GM21529 (cell line): ENCODE data around the gene PREX1.

ENCODE experiments used
- ATAC-seq: cut with Tn5 transposase; IDR thresholded peaks from one replicate; pipeline ENCODE4 v1.9.1; 2021; ENCODE audit not compliant: unreplicated experiment

The PREX1 gene

DNA sequence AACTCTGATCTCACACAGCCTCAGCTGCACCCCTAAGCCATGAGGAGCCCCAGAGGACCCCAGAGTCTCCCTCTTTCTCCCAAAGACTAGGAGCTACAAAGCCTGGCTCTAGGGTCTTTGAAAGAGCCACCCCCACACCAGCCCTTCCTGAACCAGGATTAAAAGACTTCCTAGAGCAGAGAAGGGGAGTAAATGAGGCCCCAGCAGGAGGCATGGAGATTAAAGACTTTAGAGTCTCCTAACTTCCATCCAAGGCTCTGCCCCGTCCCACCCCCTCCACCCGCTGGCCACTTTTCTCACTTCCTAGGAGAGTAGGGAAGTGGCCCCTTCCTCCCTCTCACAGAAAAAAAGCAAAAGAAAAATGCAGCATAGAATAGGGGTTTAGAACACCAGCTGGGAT is 1.7 kb downstream of the PREX1 start:
- no peak for ATAC-seq

DNA sequence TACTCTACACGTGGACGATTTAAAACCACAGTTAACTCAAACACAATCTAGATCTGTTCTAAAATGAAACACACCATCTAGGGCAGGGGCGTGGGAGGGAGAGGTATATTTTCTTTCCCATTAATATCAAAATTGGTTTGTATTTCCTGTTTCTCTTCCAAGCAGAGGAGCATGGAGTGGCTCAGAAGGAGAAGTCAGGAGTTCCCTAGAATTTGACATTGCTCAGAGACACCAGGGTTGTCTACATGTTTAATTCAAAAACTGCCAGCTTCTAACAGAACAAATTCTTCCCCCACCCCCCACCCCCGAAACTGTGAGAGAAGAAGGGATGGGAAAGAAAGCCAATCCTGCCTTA is 2.3 kb downstream of the PREX1 start:
- no peak for ATAC-seq

DNA sequence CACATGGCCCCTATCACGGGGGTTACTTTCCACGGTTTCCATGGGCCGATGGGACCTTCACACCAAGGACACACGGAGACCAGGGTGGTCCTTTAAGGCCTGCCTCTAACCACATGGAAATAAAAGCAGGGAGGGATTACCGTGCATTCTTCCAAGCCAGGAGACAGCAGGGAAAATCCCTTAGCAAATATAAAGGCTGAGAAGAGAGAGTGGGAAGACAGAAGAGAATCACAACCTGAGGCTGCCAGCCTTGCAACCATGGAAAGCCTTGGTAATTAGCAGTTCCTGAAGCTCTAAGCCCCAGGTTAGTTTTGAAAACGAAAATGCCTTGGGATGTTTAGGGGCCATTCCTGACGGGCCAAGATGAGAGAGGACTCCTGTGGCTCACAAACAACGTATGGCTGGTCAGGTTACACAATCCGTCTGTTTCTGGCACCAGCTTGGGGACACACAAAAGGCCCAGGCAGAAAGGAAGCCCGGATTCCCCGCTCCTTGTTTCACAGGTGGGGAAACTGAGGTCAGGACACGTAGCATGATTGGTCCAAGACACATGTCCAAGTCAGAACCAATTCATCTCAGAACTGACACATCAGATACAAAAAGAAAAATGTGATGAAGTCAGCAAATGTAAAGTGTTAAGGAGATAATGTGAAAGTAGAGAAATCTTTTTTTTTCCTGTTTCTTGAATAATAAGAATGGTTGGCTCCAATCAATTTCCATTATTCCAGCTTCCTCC is 2.8 kb downstream of the PREX1 start:
- ATAC-seq = no peak

DNA sequence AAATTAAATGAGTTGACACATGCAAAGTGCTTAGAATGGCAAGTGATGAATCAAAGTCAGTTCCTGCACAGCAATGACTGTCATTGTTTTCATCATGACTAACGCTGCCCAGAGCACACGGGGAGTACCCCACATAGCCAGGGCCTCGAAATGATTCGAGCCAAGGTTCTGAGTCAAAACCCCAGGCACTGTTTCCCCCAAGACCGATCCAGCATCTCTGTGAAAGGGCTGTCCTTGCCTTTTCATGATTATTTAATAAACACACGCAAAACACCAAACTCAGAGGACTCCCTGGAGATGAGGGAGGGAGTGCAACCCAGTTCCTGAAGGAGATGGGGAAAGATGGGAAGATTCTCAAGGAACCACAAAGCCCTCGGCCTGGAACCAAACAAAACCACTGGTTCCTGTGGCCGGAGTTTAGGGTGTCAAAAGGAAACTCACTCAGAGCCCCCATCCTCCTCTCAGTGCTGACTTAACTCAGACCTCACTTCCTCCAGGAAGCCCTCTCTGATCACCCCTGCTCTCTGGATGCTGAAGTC is 3.8 kb downstream of the PREX1 start:
- peak; percentile 32 for ATAC-seq

DNA sequence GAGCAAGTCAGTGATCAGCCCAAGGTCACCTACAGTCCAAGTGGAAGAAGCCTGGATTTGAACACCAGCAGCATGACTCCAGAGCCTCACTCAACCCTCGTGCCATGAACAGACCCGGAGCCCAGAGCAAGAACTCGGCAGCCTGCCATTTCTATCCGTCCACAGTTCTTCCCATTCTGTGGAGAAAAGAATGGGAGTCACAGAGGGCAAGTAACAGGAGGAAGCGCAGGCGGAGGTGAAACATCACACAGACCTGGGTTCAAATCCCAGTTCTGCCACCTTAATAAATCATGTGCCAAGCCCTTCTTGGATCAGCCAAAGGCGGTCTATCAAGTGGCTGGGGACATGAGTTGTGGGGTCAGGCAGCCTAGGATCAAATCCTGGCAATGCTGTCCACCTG is 4.3 kb downstream of the PREX1 start:
- no peak for ATAC-seq

DNA sequence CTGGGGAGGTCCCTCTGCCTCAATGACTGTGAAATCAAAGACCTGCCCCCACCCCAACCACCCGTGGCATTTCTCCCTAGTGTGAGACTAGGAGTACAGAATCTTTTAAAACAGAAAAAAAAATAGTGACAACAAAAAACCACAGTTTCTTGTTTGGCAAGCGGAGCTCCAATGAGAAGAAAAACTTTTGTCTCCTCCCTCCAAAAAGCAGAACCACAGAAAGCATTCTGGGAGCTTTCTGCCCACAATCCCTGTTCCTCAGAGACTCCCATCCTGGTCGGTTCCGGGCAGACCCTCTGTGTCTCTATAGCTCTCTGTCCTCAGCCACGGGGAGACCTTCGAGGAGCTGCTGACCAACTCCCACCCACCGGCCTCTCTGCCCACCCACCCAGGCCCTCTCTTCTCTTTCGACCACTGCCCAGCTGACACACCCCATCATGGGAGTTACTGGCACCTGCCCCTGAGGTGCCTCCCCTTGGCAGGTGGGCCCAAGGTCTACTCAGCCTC is 4.9 kb downstream of the PREX1 start:
- ATAC-seq = no peak

DNA sequence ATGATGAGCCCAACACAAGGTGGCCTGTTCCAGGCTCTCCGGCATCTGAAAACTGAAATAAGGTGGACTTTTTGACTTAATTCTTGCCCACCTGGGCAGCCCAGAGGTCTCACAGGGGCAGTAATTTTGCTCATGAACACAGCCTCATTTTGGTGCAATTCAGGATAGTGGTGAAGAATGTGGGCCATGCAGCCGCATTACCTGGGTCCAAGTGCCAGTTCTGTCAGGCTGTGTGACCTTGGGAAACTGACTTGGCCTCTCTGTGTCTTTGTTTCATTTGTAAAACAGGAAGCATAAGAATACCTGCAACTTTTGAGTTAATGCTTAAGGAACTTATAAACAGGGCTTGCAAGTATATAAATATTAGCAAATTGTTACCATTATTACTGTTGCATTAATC is 5.6 kb downstream of the PREX1 start:
- ATAC-seq = no peak

DNA sequence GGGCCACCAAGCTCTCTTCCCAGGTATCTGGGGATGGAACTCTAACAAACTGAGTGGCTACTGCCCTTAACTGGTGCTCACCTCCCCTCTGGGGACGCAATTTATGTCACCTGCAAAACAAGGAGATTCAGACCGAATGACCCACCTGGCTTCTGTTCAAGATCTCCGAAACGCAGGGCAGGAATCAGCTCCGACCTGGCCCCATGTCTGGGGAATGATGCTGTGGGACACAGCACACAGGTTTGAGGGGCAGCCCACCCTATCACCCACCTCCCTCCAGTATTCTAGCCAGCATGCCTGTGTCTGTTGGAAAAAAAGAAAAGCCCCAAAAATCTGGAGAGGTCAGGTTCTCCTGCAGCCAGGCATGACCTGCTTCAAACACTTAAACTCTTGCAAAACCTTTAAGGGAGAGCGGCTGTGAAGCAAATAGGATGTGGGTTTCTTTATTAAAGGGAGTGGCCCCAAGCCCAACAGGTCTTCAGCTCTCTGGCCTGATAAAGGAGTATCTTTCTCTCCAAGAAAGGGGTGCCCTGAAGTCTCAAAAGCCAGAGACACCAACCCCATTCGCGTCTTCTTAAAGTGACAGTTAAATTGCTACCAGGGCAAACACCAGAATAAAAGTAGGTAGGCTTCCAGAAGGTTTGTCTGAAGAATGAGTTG is 6.4 kb downstream of the PREX1 start:
- no peak for ATAC-seq

DNA sequence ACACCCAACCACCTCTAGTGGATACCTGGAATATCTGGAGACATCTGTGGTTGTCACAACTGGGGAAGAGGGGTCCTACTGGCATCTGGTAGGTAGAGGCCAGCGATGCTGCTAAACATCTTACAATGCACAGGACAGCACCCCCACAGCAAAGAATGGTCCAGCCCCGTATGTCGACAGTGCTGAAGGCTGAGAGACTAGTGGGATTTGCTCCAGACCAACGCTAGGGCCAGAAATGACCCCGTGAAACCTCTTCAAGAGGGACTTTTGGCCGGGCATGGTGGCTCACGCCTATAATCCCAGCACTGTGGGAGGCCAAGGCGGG is 7.2 kb downstream of the PREX1 start:
- ATAC-seq = no peak

DNA sequence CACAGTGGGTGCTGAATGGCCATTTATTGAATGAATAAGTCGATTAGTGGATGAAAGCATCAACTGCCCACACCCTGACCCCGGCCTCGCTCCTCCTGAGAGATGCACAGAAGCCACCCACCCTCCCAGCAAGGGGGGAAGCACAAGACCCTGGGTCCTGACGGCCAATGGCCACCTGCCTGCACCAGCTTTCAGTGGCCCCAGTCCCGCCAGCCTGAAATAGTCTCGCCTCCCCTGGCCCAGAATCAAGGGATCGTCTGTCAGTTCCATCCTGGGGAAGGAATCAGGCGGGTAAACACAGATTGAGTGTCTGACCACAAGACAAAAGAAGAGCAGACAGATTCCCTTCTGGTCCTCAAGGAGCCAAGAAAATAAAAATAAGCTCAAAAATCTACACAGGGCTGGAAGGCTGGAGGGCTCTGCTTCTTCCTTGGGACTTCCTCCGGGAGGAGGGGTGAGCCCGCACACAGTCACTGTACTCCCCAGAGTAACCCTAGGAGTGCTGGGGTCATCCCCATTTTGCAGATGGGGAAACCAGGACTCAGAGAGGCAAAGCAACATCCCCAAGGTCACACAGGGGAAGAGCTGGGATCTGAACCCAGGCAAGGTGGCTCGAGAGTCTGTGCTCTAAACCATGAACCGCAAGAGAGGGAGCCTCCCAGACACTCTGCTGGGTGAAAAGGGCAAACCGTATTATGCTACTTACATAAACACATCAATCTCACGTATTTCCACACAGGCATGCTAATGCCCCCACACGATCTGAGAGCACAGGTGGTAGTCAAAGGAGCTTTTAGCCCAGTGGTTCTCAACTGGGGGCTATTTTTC is 7.8 kb downstream of the PREX1 start:
- ATAC-seq = no peak

DNA sequence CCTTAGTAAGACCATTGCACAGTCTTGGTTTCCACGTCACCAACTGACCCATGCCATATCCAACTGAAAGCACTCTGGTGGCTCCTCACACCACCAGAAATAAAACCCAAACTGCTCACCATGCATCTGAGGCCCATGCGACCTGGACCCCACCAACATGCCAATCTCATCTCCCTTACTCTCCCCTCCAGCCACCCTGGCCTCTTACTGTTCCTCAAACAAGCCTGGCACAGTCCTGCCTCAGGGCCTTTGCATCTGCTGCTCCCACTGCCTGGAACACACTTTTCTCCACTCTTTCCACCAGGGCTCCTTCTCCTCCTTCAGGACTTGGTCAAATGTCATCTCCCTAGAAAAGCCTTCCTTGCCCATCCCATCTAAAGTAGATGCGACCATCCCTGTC is 8.7 kb downstream of the PREX1 start:
- ATAC-seq = no peak

DNA sequence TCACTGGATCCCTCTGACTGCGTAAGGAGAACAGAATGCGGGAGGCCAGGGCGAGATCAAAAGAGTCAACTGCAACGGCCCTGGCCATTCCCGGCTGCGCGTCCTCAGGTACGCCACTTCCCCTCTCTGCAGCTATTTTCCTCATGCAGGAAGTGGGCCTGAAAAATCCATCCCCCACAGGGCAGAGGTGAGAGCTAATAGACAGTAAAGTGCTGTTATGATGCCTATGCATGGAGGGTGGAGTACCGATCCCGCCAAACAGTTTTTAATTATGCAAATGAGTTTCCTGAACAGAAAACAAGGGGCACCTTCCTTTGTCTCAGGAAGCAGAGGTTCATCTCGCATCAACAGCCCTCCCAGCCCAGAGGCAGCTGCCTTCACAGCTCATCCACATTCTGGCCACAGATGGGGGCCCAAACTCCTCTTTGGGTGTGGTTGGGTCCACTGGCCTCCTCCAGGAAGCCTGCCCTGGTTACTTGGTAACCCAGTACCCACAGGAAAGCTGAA is 9.3 kb downstream of the PREX1 start:
- ATAC-seq = peak; percentile 58

DNA sequence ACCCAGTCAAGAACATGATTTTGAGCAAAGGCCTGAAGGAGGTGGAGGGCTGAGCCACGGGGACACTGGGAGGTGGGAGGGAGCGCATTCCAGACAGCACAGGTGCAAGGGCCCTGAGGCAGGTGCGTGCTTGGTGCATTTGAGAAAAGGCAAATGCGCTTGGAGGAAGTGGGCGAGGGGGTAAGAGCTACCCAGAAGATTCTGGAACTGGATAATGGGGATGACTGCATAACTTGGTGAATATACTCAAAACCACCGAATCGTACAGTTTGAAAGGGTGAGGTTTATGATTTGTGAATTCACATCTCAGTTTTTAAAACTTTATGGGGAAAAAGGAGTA is 9.8 kb downstream of the PREX1 start:
- ATAC-seq = no peak

DNA sequence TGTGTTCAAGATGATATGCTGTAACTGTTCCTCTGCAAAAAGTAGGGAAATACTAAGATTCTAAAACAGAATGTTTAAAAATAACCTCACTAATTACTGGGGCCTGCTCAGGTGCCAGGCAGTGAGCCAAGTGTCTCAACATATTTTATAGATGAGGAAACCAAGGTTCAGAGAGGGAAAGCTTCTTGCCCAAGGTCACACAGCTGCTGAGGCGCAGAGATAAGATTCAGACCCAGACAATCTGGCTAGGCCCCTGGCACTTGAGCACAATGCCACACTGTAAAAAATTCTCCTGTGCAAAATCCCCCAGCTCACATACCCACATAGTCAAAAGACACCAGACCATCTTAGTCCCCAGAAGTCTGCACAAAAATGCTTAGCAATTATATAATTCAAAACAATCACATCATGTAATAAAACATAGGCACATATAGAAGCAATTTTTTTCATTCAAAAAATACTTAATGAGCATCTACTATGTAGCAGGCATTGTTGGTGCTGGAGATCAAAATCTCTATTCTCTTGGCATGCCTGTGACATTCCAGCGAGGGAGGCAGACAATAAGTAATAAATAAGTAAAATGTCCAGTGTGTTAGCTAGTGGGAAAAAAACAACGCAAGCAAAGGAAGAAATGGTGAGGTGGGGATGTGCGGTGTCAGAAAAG is 10.3 kb downstream of the PREX1 start:
- ATAC-seq = no peak

DNA sequence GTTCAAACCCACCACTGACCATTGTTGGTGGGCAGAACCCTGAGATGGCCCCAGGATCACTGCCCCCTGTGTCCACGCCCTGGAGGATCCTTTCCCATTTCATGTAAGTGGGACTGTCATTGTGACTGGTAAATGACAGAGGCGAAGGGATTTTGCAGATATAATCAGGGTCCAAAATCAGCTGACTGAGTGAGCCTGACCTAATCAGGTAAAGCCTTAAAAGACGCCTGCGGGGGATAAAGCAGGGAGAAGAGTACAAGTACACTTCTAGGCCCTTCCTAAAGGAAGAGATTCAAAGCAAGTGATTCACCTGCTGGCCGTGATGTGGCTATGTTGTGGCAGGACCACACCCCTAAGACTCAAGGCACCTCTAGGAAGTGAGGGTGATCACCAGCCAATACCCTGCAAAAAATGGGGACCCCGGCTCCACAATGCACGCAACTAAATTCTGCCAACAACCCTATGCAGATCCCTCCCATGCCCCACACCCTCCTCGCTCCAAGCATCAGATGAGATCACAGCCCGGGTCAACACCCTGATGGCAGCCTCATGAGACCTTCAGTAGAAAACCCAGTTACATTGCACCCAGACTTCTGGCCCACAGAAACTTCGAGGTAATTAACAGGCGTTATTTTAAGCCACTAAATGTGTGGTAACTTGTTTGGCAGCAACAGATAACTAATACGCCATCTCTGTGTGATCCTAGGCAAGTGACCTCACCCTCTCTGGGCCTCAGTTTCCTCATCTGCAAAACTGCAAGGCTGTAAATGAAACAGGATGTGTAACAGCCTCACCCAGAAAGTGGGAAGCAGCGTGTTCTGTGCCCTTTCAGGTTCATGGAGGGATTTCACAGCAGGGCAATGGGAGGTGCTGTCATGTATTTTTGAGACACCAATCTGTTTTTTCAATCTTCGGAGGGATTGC is 11.3 kb downstream of the PREX1 start:
- ATAC-seq = no peak

DNA sequence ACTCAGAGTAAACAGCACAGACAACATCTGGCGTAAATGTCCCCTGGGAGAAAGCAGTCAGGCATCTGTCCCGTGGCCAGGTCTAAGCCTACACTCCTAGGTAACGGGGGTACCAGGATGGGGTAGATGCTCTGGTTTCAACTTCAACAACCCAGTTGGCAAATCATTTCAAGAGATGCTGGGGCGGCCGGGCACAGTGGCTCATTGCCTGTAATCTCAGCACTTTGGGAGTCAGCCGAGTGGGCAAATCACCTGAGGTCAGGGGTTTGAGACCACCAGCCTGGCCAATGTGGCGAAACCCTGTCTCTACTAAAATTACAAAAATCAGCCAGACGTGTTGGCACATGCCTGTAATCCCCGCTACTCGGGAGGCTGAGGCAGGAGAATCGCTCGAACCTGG is 12.3 kb downstream of the PREX1 start:
- ATAC-seq = no peak

DNA sequence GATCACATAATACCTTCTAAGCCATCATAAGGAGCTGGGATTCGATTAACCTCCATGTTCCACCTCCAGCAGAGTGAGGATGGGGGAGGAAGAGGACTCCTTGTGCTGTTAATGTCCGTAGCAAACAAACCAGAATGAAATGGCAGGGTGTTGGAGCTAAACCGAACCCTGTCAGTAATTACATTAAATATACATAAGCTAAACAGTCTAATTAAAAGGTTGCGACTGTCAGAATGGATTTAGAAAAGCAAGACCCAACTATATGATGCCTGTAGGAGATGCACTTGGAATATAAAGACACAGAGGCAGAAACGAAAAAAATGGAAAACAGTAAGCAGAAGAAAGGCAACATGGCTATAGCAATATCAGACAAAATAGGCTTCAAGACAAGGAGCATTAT is 13.2 kb downstream of the PREX1 start:
- no peak for ATAC-seq

DNA sequence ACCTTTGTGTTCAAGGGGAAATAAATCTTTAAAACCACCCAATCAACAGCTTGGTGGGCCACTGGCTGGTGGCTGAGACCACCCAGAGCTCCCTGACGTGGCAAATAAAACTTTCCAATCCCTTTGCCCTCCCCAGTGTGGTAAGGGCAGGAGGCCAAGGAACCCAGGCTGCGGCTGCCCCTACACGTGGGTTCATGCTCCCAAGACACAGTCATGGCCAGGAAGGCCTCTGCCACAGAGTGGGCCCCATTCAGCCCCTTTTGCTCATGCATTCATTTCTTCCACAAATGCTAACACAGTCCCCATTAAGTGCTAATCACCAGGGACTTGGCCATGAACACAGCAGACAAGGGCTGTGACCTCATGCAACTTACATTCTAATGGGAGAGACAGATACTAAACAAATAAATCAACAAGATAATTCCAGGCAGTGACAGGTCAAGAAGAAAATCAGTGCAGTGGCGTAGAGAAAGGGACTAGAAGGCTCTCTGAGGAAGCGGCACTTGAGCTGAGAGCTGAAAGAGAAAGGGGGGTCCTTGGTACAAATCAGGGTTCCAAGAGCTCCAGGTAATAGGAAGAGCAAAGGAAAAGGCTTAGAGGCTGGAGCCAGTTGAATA is 13.8 kb downstream of the PREX1 start:
- no peak for ATAC-seq

DNA sequence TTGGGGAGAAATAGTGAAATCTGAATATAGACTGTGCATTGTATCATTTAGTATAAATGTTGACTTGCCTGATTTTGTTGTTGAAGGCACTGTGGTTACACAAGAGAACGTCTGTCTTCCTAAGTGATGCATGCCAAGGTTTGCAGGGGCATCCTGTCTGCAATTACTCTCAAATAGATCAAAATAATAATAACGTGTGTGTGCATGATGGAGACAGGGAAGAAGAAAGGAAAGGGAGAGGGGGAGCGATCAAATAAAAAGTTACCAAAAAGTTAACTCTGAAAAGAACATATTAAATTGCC is 14.4 kb downstream of the PREX1 start:
- no peak for ATAC-seq
